K562 (cell line): ENCODE measurements around the gene COL8A2. TPM values are rescaled to one million over a fixed set of nuclear protein-coding genes. Genes with fewer than 3 reads are reported as not detected.

ENCODE experiments used
- ATAC-seq: fragments of 200-7000 bp; cut with Tn5 transposase; 3 replicates; pipeline ENCODE4 v1.9.1; 2020; ENCODE audit warnings: moderate library complexity
- BruUV-seq: library from RNA; stranded (reverse); fragments of 400-500 nt; replicated peaks from 2 replicates; lab custom pipeline; 2021; lab: Mats Ljungman, UMichigan
- CTCF ChIA-PET: fragments of 300-600 bp; formaldehyde crosslinking; extraction: SDS; loops from one replicate; lab custom pipeline; 2021; ENCODE audit warnings: low intra/inter-chr PET ratio; lab: Yijun Ruan, JAX
- POLR2A ChIA-PET: fragments of 300-600, 350-650 bp; sonication (Branson Sonifier 250); formaldehyde crosslinking; extraction: SDS; loops from one replicate; lab custom pipeline; 2021; ENCODE audit warnings: antibody characterized with exemption, inconsistent platforms; lab: Yijun Ruan, JAX
- DNase-seq, 4 experiments: peaks; one replicate each; pipeline versions ENCODE4 v3.0.0 to v3.0.0-alpha.2; 2011 to 2018; ENCODE audit warnings: low spot score in 3 of 4, mixed read lengths in 3 of 4; ENCODE audit errors: extremely low read depth in 1 of 4
- FAIRE-seq: peaks from 2 replicates; lab custom pipeline; 2011; peaks lifted over from hg19 to GRCh38; lab: Jason Lieb, UNC
- H2AFZ ChIP-seq: 2 replicates; pipeline ENCODE4 v1.6.0; 2011; ENCODE audit warnings: low read depth, low read length, control low read depth, inconsistent platforms
- H3K27ac ChIP-seq: fragments of 200-600 bp; 3 replicates; pipeline ENCODE4 v1.8.0; 2011; ENCODE audit warnings: low read depth, mild to moderate bottlenecking, control low read depth, inconsistent platforms, low read length, moderate library complexity, mixed read lengths; ENCODE audit errors: extremely low read depth
- H3K27me3 ChIP-seq, 2 experiments: fragments of 300-600 bp in 1 of 2; 2 replicates in 1 of 2; 3 replicates in 1 of 2; pipeline versions ENCODE4 v1.6.0 to v1.8.0; 2011; ENCODE audit warnings: inconsistent platforms in 2 of 2, low read length in 2 of 2, mild to moderate bottlenecking in 1 of 2, mixed read lengths in 1 of 2, moderate library complexity in 1 of 2; ENCODE audit not compliant: control insufficient read depth in 2 of 2, insufficient read depth in 2 of 2
- H3K36me3 ChIP-seq: fragments of 300-600 bp; 3 replicates; pipeline ENCODE4 v1.8.0; 2011; ENCODE audit warnings: mild to moderate bottlenecking, low read length, inconsistent platforms; ENCODE audit not compliant: control insufficient read depth, insufficient read depth
- H3K4me1 ChIP-seq, 2 experiments: fragments of 200-600 bp in 1 of 2; replicated peaks in 1 of 2; 2 replicates in 1 of 2; 3 replicates in 1 of 2; pipeline versions ENCODE4 v1.5.1 to v1.8.0; 2011; ENCODE audit warnings: inconsistent platforms in 2 of 2, low read length in 2 of 2, mild to moderate bottlenecking in 1 of 2, mixed read lengths in 1 of 2, moderate library complexity in 1 of 2; ENCODE audit not compliant: control insufficient read depth in 2 of 2, insufficient read depth in 2 of 2
- H3K4me2 ChIP-seq: 2 replicates; pipeline ENCODE4 v1.6.1; 2011; ENCODE audit warnings: low read length, control low read depth, inconsistent platforms, mixed read lengths; ENCODE audit not compliant: insufficient read depth
- H3K4me3 ChIP-seq: fragments of 200-600 bp; sonication (generic), shearing (Covaris generic); 2 replicates; pipeline ENCODE4 v1.5.1; 2016; ENCODE audit warnings: control low read depth, inconsistent platforms
- H3K79me2 ChIP-seq: fragments of 200-600 bp; 3 replicates; pipeline ENCODE4 v1.8.0; 2011; ENCODE audit warnings: low read length, inconsistent platforms; ENCODE audit not compliant: control insufficient read depth, insufficient read depth
- H3K9ac ChIP-seq, 2 experiments: 2 replicates each; pipeline versions ENCODE4 v1.6.0 to v1.6.1; 2011; ENCODE audit warnings: low read depth in 2 of 2, low read length in 2 of 2, control low read depth in 1 of 2, inconsistent platforms in 1 of 2, mild to moderate bottlenecking in 1 of 2, mixed read lengths in 1 of 2; ENCODE audit not compliant: insufficient read depth in 1 of 2
- H3K9me1 ChIP-seq: one replicate; pipeline ENCODE4 v1.6.0; 2011; ENCODE audit warnings: inconsistent platforms, mild to moderate bottlenecking, low read length, moderate library complexity; ENCODE audit not compliant: control insufficient read depth, insufficient read depth
- H3K9me3 ChIP-seq: replicated peaks from 2 replicates; pipeline ENCODE4 v1.5.1; 2011; ENCODE audit warnings: low read depth, low read length, inconsistent platforms; ENCODE audit not compliant: control insufficient read depth, insufficient read depth
- H4K20me1 ChIP-seq: replicated peaks from 2 replicates; pipeline ENCODE4 v1.6.1; 2011; ENCODE audit warnings: low read length, inconsistent platforms, mixed read lengths; ENCODE audit not compliant: control insufficient read depth, insufficient read depth
- BACH1 ChIP-seq: fragments of 200-800 bp; sonication (Bioruptor generic); IDR thresholded peaks from 2 replicates; pipeline ENCODE4 v1.6.1; 2016; ENCODE audit warnings: missing genetic modification characterization, missing compliant biosample characterization
- CCNT2 ChIP-seq: IDR thresholded peaks from 2 replicates; pipeline ENCODE4 v1.6.1; 2011; ENCODE audit warnings: borderline replicate concordance, low read depth, mild to moderate bottlenecking, moderate library complexity, mixed read lengths, low read length; ENCODE audit not compliant: insufficient read length; ENCODE audit errors: extremely low read depth
- CTBP1 ChIP-seq: fragments of 450-650 bp; IDR thresholded peaks from 2 replicates; pipeline ENCODE4 v1.6.1; 2016; ENCODE audit warnings: borderline replicate concordance
- ETV1 ChIP-seq: fragments of 450-650 bp; conservative IDR thresholded peaks from 2 replicates; pipeline ENCODE4 v1.6.1; 2016; ENCODE audit warnings: missing genetic modification characterization, control low read depth, low read depth, missing compliant biosample characterization
- FOXK1 ChIP-seq: sonication (generic); formaldehyde crosslinking; IDR thresholded peaks from 2 replicates; pipeline ENCODE4 v1.8.0; 2022; ENCODE audit warnings: missing genetic modification reagents, mild to moderate bottlenecking, borderline replicate concordance
- KLF6 ChIP-seq: fragments of 250-450 bp; sonication (Bioruptor Pico); IDR thresholded peaks from 2 replicates; pipeline ENCODE4 v1.4.0; 2020; ENCODE audit warnings: mild to moderate bottlenecking, moderate library complexity, borderline replicate concordance
- MCM2 ChIP-seq: fragments of 450-650 bp; IDR thresholded peaks from 2 replicates; pipeline ENCODE4 v1.6.1; 2017; ENCODE audit warnings: low read depth, mild to moderate bottlenecking
- MIER1 ChIP-seq: fragments of 450-650 bp; IDR thresholded peaks from 2 replicates; pipeline ENCODE4 v1.6.1; 2016; ENCODE audit warnings: antibody characterized with exemption, mild to moderate bottlenecking, low read depth
- MTF1 ChIP-seq: fragments of 250-450 bp; sonication (Bioruptor Pico); IDR thresholded peaks from 2 replicates; pipeline ENCODE4 v1.9.0; 2021; ENCODE audit warnings: moderate library complexity, mild to moderate bottlenecking, inconsistent platforms, borderline replicate concordance
- NFE2L1 ChIP-seq: fragments of 450-650 bp; IDR thresholded peaks from 2 replicates; pipeline ENCODE4 v1.6.1; 2016; ENCODE audit warnings: missing genetic modification characterization, low read depth, mild to moderate bottlenecking, missing compliant biosample characterization, moderate library complexity, borderline replicate concordance
- NFYB ChIP-seq: IDR thresholded peaks from 2 replicates; pipeline ENCODE4 v1.6.1; 2011; ENCODE audit warnings: mild to moderate bottlenecking, moderate library complexity; ENCODE audit not compliant: insufficient read length; ENCODE audit errors: extremely low read depth
- RBM15 ChIP-seq: fragments of 200-400 bp; formaldehyde crosslinking; IDR thresholded peaks from 2 replicates; pipeline ENCODE4 v1.6.1; 2018; ENCODE audit warnings: mild to moderate bottlenecking, low read length, moderate library complexity; ENCODE audit not compliant: insufficient read depth
- SOX6 ChIP-seq: fragments of 450-650 bp; IDR thresholded peaks from 2 replicates; pipeline ENCODE4 v1.6.1; 2014; ENCODE audit warnings: mild to moderate bottlenecking
- ZBTB1 ChIP-seq: sonication (generic); formaldehyde crosslinking; IDR thresholded peaks from 2 replicates; pipeline ENCODE4 v1.8.1; 2023; ENCODE audit warnings: missing genetic modification reagents, low read depth, mild to moderate bottlenecking, borderline replicate concordance
- ZNF133 ChIP-seq: fragments of 250-450 bp; sonication (Bioruptor Pico); IDR thresholded peaks from 2 replicates; pipeline ENCODE4 v1.4.0; 2020; ENCODE audit warnings: mild to moderate bottlenecking
- ZNF146 ChIP-seq: IDR thresholded peaks from one replicate; pipeline ENCODE4 v1.6.1; 2018; ENCODE audit warnings: missing compliant biosample characterization; ENCODE audit not compliant: unreplicated experiment
- ZZZ3 ChIP-seq: fragments of 450-650 bp; IDR thresholded peaks from 2 replicates; pipeline ENCODE4 v1.6.1; 2016; ENCODE audit warnings: antibody characterized with exemption, mild to moderate bottlenecking, moderate library complexity
- WGBS: fragments of 100-300 bp; shearing (Covaris generic); methylation state at CpG from one replicate; pipeline ENCODE4 v1.1.6; 2016; ENCODE audit warnings: low coverage, mixed read lengths; ENCODE audit not compliant: insufficient coverage; ENCODE audit errors: missing lambda C conversion rate; 5-methylcytosine and 5-hydroxymethylcytosine counted together
- in situ Hi-C: fragments of 300-500 bp; cut with MboI; formaldehyde crosslinking; loops from 4 replicates; pipeline ENCODE4 v1.15.0; 2018; ENCODE audit warnings: inconsistent platforms, mixed read lengths
- intact Hi-C: fragments of 100-400 bp; cut with micrococcal nuclease; formaldehyde crosslinking; loops from 2 replicates; pipeline ENCODE4 v1.14.2; 2022
- polyA plus RNA-seq, 8 experiments: library from polyadenylated mRNA; depleted of rRNA in 4 of 8; stranded (reverse) in 5 of 8; unstranded in 3 of 8; fragments of >200 nt; fragmentation: Nextera tagmentation in 2 of 8; fragmentation: Illumina TruSeq in 1 of 8; extraction: Ambion mirVana in 2 of 8; extraction: Trizol in 1 of 8; gene quantifications; 2 replicates each; pipeline versions ENCODE4 v1.2.1 to v1.2.3, GENCODE V29; 2011 to 2014; ENCODE audit warnings: inconsistent platforms in 1 of 8, missing spikeins in 1 of 8
- total RNA-seq, 7 experiments: library from RNA; depleted of rRNA in 6 of 7; stranded (reverse); fragments of >200 nt in 6 of 7; fragmentation: Illumina TruSeq in 2 of 7; extraction: Trizol in 2 of 7; gene quantifications; 2 replicates each; pipeline versions ENCODE4 v1.2.1 to v1.2.3, GENCODE V29; 2011 to 2021; ENCODE audit warnings: low replicate concordance in 1 of 7
- TF ChIP-seq, protein P1 (sequence below): fragments of 250-450 bp; sonication (Bioruptor Pico); IDR thresholded peaks from 2 replicates; pipeline ENCODE4 v1.9.0; 2021; ENCODE audit warnings: mild to moderate bottlenecking, inconsistent platforms
- TF ChIP-seq, protein P2 (sequence below): sonication (generic); formaldehyde crosslinking; IDR thresholded peaks from 2 replicates; pipeline ENCODE4 v1.9.0; 2022; ENCODE audit warnings: mild to moderate bottlenecking, missing genetic modification reagents

Gene COL8A2
- total and polyA plus RNA-seq, 9 of the 15 experiments (the other 6 are each of a cell fraction or from before 2014, with no cell fraction given): 0.03 to 0.14 (median 0.04) TPM; not detected in 5

DNA sequence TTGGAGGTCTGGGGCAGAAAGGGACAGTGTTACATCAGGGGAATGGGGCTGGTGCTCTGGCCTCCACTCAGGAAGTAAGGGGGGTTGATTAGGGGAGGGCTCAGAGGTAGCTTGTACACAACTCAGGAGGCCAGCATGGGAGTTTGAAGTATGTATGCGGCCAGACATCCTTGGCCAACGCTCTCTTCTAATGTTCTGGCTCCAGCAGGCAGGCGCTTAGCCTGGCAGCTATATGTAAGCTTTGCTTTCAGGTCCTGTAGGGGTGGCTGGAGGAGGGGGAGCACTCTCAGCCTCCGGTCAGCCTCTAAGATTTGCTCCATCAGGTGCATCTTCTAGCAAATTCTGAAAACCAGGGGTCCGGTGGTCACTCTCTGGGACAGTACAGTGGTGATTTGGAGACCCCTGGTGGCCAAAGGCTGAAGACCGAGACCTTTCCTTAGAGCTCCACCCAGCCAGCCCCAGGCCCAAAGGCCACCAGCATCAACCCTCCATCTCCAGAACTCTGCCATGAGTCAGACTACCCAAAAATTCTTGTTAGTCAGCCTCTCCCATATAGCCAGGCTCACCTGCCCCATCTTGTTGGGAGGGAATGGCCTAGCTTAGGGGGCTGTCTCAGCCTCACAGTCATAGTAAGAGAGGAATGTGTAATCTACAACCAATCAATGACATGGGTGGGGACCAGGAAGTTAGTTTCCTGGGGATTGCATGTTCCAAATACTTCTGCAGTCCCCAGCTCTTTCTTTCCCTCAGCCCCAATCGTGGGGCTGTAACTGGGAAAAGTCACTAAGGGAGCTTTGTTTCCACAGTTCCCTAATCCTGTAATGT is 9.7 kb upstream of the COL8A2 start:
- ATAC-seq: peak; percentile 97
- Histone ChIP-seq H3K9ac (peak overlapping the region in 1 of 2 experiments; percentile 5; a peak in 1 of 4 replicates), H3K4me1 (peaks cover 5 to 6% of the 10 kb centered on the region in 2 experiments; a peak in 3 of 5 replicates), H3K4me2 (no peak overlapping the region; the same call in 1 of the 2 replicates), H4K20me1 (no peaks in the 10 kb centered on the region), H3K4me3 (no peak overlapping the region), H3K36me3 (peaks cover 34% of the 10 kb centered on the region), H3K27me3 (no peaks in the 10 kb centered on the region), H3K9me1 (no peaks in the 10 kb centered on the region), H3K27ac (peak overlapping the region; percentile 38), H3K9me3 (no peaks in the 10 kb centered on the region), H3K79me2 (no peaks in the 10 kb centered on the region), H2AFZ (peak overlapping the region; percentile 69)
- FAIRE-seq: peak; percentile 94
- CTCF ChIA-PET: interaction anchor here (0.6 to 5.8 kb wide), 8 partner anchors 15 to 835 kb away, joined by 3 to 116 read pairs (median 4); partner anchors contain the start of gene TRAPPC3
- peak; percentile 85 to 90 (median 86) for DNase-seq
- WGBS: 43% methylated on average over 7 of the region's 7 CpGs
- intact Hi-C loops: loop anchor here (1.0 kb wide), 1 partner anchor 34 kb away; no protein-coding TSS in a partner anchor
- no TSS peak for BruUV-seq
- in situ Hi-C loops: no loop called here
- POLR2A ChIA-PET: interaction anchor here (0.7 to 1.6 kb wide), 12 partner anchors 10 to 302 kb away, joined by 3 to 8 read pairs (median 3); partner anchors contain the start of gene TRAPPC3
- TF ChIP-seq ZNF133 (CRISPR knock-in tag) (no peak), ZNF146 (no peak), BACH1 (tag) (no peak), MCM2 (no peak), CTBP1 (peak; percentile 88), NFE2L1 (no peak), FOXK1 (CRISPR knock-in tag) (no peak), ZZZ3 (no peak), SOX6 (0 out of 2 replicates have a peak, but pooled peaks have one; percentile 24), MTF1 (CRISPR knock-in tag) (no peak), KLF6 (CRISPR knock-in tag) (no peak), ZBTB1 (CRISPR knock-in tag) (no peak), MIER1 (no peak), NFYB (peak; percentile 31), ETV1 (tag) (no peak), CCNT2 (no peak), RBM15 (no peak)
- TF ChIP-seq, protein P1, sequence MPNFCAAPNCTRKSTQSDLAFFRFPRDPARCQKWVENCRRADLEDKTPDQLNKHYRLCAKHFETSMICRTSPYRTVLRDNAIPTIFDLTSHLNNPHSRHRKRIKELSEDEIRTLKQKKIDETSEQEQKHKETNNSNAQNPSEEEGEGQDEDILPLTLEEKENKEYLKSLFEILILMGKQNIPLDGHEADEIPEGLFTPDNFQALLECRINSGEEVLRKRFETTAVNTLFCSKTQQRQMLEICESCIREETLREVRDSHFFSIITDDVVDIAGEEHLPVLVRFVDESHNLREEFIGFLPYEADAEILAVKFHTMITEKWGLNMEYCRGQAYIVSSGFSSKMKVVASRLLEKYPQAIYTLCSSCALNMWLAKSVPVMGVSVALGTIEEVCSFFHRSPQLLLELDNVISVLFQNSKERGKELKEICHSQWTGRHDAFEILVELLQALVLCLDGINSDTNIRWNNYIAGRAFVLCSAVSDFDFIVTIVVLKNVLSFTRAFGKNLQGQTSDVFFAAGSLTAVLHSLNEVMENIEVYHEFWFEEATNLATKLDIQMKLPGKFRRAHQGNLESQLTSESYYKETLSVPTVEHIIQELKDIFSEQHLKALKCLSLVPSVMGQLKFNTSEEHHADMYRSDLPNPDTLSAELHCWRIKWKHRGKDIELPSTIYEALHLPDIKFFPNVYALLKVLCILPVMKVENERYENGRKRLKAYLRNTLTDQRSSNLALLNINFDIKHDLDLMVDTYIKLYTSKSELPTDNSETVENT (CRISPR knock-in tag): no peak
- TF ChIP-seq, protein P2, sequence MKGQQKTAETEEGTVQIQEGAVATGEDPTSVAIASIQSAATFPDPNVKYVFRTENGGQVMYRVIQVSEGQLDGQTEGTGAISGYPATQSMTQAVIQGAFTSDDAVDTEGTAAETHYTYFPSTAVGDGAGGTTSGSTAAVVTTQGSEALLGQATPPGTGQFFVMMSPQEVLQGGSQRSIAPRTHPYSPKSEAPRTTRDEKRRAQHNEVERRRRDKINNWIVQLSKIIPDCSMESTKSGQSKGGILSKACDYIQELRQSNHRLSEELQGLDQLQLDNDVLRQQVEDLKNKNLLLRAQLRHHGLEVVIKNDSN (CRISPR knock-in tag): no peak
